MM.1S (cell line): Measurements from ENCODE around the gene SLC25A4.
A peak's percentile ranks its signal among the peaks of the same experiment; 100 is the strongest.

Experiments used
- DNase-seq: peaks from one replicate; pipeline ENCODE4 v3.0.0-alpha.2; 2015
- H2AFZ ChIP-seq: fragments of 300-600 bp; sonication (generic); 2 replicates; pipeline ENCODE4 v1.6.0; 2016; ENCODE audit warnings: antibody characterized with exemption, low read length
- H3F3A ChIP-seq: fragments of 300-600 bp; sonication (generic); 2 replicates; pipeline ENCODE4 v1.6.1; 2016; ENCODE audit warnings: mild to moderate bottlenecking, antibody characterized with exemption, low read length, moderate library complexity, mixed read lengths; ENCODE audit not compliant: insufficient read depth
- H3K27ac ChIP-seq: fragments of 300-600 bp; sonication (generic); 2 replicates; pipeline ENCODE4 v1.5.1; 2016; ENCODE audit warnings: mild to moderate bottlenecking, low read length
- H3K27me3 ChIP-seq: fragments of 300-600 bp; sonication (generic); replicated peaks from 2 replicates; pipeline ENCODE4 v1.6.0; 2016; ENCODE audit warnings: low read length; ENCODE audit not compliant: insufficient read depth
- H3K36me3 ChIP-seq: fragments of 300-600 bp; sonication (generic); replicated peaks from 2 replicates; pipeline ENCODE4 v1.6.1; 2016; ENCODE audit warnings: mild to moderate bottlenecking, low read length, mixed read lengths; ENCODE audit not compliant: insufficient read depth
- H3K4me1 ChIP-seq: fragments of 300-600 bp; sonication (generic); 2 replicates; pipeline ENCODE4 v1.6.1; 2016; ENCODE audit warnings: low read length, mixed read lengths
- H3K4me2 ChIP-seq: fragments of 300-600 bp; sonication (generic); 2 replicates; pipeline ENCODE4 v1.6.0; 2016; ENCODE audit warnings: low read depth, low read length
- H3K4me3 ChIP-seq: fragments of 300-600 bp; sonication (generic); 2 replicates; pipeline ENCODE4 v1.5.1; 2016; ENCODE audit warnings: low read length, mixed read lengths
- H3K79me2 ChIP-seq: fragments of 300-600 bp; sonication (generic); 2 replicates; pipeline ENCODE4 v1.6.1; 2016; ENCODE audit warnings: mixed run types, low read length, mixed read lengths
- H3K9ac ChIP-seq: fragments of 300-600 bp; sonication (generic); 2 replicates; pipeline ENCODE4 v1.6.1; 2016; ENCODE audit warnings: low read length, mixed read lengths
- H3K9me2 ChIP-seq: fragments of 300-600 bp; sonication (generic); replicated peaks from 2 replicates; pipeline ENCODE4 v1.6.1; 2016; ENCODE audit warnings: mild to moderate bottlenecking, low read length, mixed read lengths; ENCODE audit not compliant: insufficient read depth
- H3K9me3 ChIP-seq: fragments of 300-600 bp; sonication (generic); replicated peaks from 2 replicates; pipeline ENCODE4 v1.6.1; 2016; ENCODE audit warnings: mild to moderate bottlenecking, low read length, mixed read lengths; ENCODE audit not compliant: insufficient read depth
- H4K20me1 ChIP-seq: fragments of 300-600 bp; sonication (generic); 2 replicates; pipeline ENCODE4 v1.6.1; 2016; ENCODE audit warnings: mild to moderate bottlenecking, low read length, moderate library complexity, mixed read lengths; ENCODE audit not compliant: insufficient read depth
- EZH2 ChIP-seq: fragments of 300-600 bp; sonication (generic); optimal IDR thresholded peaks from 2 replicates; pipeline ENCODE3; 2017; ENCODE audit warnings: low read depth, mild to moderate bottlenecking, antibody characterized with exemption, low read length, mixed read lengths
- EZH2phosphoT487 ChIP-seq: fragments of 300-600 bp; sonication (generic); IDR thresholded peaks from 2 replicates; pipeline ENCODE4 v1.6.1; 2018; ENCODE audit warnings: antibody characterized with exemption, low read length
- TF ChIP-seq, protein P1 (sequence below): fragments of 300-600 bp; sonication (generic); IDR thresholded peaks from 2 replicates; pipeline ENCODE4 v1.5.1; 2016; ENCODE audit warnings: antibody characterized with exemption, low read length, mixed read lengths

SLC25A4 gene

GRCh38 chr4:185139736-185140135, 3.3 kb upstream of the SLC25A4 start:
- no peak for TF ChIP-seq EZH2
- TF ChIP-seq, protein P1, sequence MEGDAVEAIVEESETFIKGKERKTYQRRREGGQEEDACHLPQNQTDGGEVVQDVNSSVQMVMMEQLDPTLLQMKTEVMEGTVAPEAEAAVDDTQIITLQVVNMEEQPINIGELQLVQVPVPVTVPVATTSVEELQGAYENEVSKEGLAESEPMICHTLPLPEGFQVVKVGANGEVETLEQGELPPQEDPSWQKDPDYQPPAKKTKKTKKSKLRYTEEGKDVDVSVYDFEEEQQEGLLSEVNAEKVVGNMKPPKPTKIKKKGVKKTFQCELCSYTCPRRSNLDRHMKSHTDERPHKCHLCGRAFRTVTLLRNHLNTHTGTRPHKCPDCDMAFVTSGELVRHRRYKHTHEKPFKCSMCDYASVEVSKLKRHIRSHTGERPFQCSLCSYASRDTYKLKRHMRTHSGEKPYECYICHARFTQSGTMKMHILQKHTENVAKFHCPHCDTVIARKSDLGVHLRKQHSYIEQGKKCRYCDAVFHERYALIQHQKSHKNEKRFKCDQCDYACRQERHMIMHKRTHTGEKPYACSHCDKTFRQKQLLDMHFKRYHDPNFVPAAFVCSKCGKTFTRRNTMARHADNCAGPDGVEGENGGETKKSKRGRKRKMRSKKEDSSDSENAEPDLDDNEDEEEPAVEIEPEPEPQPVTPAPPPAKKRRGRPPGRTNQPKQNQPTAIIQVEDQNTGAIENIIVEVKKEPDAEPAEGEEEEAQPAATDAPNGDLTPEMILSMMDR = no peak
- TF ChIP-seq EZH2phosphoT487 = no peak
- no peaks in the 10 kb centered on the region for H3K27me3 ChIP-seq
- peaks cover 12% of the 10 kb centered on the region for H3K4me1 ChIP-seq
- no peaks in the 10 kb centered on the region for H4K20me1 ChIP-seq
- H2AFZ ChIP-seq = no peak overlapping the region
- H3F3A ChIP-seq = no peaks in the 10 kb centered on the region
- H3K79me2 ChIP-seq = peaks cover 13% of the 10 kb centered on the region
- H3K36me3 ChIP-seq = no peaks in the 10 kb centered on the region
- H3K27ac ChIP-seq = no peak overlapping the region
- H3K9me3 ChIP-seq = no peaks in the 10 kb centered on the region
- DNase-seq = no peak
- H3K4me2 ChIP-seq = no peak overlapping the region
- H3K9ac ChIP-seq = no peak overlapping the region
- H3K9me2 ChIP-seq = no peaks in the 10 kb centered on the region
- H3K4me3 ChIP-seq = no peak overlapping the region

DNA sequence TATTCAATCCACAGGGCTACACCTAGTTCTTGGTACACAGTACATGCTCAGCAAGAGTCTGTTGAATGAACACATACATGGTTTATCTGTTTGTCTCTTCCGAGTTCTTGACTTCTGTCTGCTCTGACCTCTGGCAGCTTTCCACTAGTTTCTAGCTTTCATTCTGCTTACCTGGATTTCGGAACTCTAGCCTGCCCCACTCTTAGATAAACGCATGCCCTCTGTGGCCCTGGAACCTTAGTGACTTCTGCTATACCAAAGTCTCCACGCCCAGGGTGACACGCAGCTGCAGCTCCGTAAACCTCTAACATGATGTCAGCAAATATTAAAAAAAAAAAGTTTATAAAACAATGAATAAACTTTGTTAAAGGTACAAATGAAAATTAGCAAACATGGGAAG, 1.3 kb upstream of the SLC25A4 start:
- no peaks in the 10 kb centered on the region for H3K9me3 ChIP-seq
- H3K4me2 ChIP-seq = no peak overlapping the region
- TF ChIP-seq, protein P1 = no peak
- TF ChIP-seq EZH2 = no peak
- no peak for TF ChIP-seq EZH2phosphoT487

GRCh38 chr4:185142564-185142911, 528 bp upstream of the SLC25A4 start:
- H3K27me3 ChIP-seq = no peaks in the 10 kb centered on the region
- TF ChIP-seq, protein P1 = no peak
- TF ChIP-seq EZH2 = no peak
- TF ChIP-seq EZH2phosphoT487 = no peak
- H3K4me3 ChIP-seq = peak overlapping the region; percentile 66
- H3K9ac ChIP-seq = peak overlapping the region; percentile 63
- H3K27ac ChIP-seq = peak overlapping the region; percentile 39; the same call in 1 of the 2 replicates
- H3K4me2 ChIP-seq = peak overlapping the region; percentile 86
- H3K9me2 ChIP-seq = no peaks in the 10 kb centered on the region
- 0 out of 2 replicates have a peak, but pooled peaks cover 3% of the 10 kb centered on the region for H4K20me1 ChIP-seq
- peak overlapping the region; percentile 85 for H2AFZ ChIP-seq
- H3K4me1 ChIP-seq = peaks cover 16% of the 10 kb centered on the region
- H3K9me3 ChIP-seq = no peaks in the 10 kb centered on the region
- H3K79me2 ChIP-seq = peaks cover 32% of the 10 kb centered on the region
- DNase-seq = peak; percentile 39
- H3F3A ChIP-seq = no peaks in the 10 kb centered on the region
- H3K36me3 ChIP-seq = no peaks in the 10 kb centered on the region; the same call in 1 of the 2 replicates

More for the DNA sequence above, 1.3 kb upstream of the SLC25A4 start:
- Histone ChIP-seq H3K9me2 (no peaks in the 10 kb centered on the region), H3K36me3 (no peaks in the 10 kb centered on the region; the same call in 1 of the 2 replicates), H3K27me3 (no peaks in the 10 kb centered on the region), H3K4me3 (no peak overlapping the region), H4K20me1 (0 out of 2 replicates have a peak, but pooled peaks cover 3% of the 10 kb centered on the region), H3F3A (no peaks in the 10 kb centered on the region), H2AFZ (no peak overlapping the region), H3K4me1 (peaks cover 16% of the 10 kb centered on the region), H3K27ac (no peak overlapping the region), H3K79me2 (peaks cover 32% of the 10 kb centered on the region), H3K9ac (no peak overlapping the region)
- DNase-seq = no peak
